Osteocyte (in vitro differentiated cells): ENCODE results near the gene SLC2A14. TPM values are rescaled to one million over a fixed set of nuclear protein-coding genes. Genes with fewer than 3 reads are reported as not detected.
"Not testable (repeated sequence)": the region's sequence is repeated elsewhere in the genome, so short reads cannot be mapped to it uniquely, and the experiment has no call there.

ENCODE experiments used
- DNase-seq: peaks from one replicate; pipeline ENCODE4 v3.0.0; 2021; ENCODE audit warnings: mixed read lengths; ENCODE audit not compliant: unreplicated experiment; ENCODE audit errors: extremely low spot score
- H3K27ac Mint-ChIP-seq: one replicate; pipeline ENCODE4 v1.8.0; 2021; ENCODE audit warnings: mild to moderate bottlenecking, mixed read lengths; ENCODE audit not compliant: unreplicated experiment
- H3K27me3 Mint-ChIP-seq: one replicate; pipeline ENCODE4 v1.8.0; 2021; ENCODE audit warnings: mixed read lengths; ENCODE audit not compliant: unreplicated experiment
- H3K36me3 Mint-ChIP-seq: one replicate; pipeline ENCODE4 v1.8.0; 2021; ENCODE audit warnings: mixed read lengths; ENCODE audit not compliant: unreplicated experiment
- H3K4me1 Mint-ChIP-seq: one replicate; pipeline ENCODE4 v1.8.0; 2021; ENCODE audit warnings: mixed read lengths; ENCODE audit not compliant: unreplicated experiment
- H3K4me3 Mint-ChIP-seq: one replicate; pipeline ENCODE4 v1.8.0; 2021; ENCODE audit warnings: mild to moderate bottlenecking, moderate library complexity, mixed read lengths; ENCODE audit not compliant: unreplicated experiment
- H3K9me3 Mint-ChIP-seq: one replicate; pipeline ENCODE4 v1.8.0; 2021; ENCODE audit warnings: mixed read lengths; ENCODE audit not compliant: unreplicated experiment
- CTCF ChIP-seq: fragments of 200-600 bp; sonication (generic); IDR thresholded peaks from 2 replicates; pipeline ENCODE4 v1.5.0; 2021; ENCODE audit warnings: antibody characterized with exemption, mild to moderate bottlenecking, moderate library complexity
- total RNA-seq: library from RNA; stranded (reverse); gene quantifications from 2 replicates; pipeline ENCODE4 v1.2.1, GENCODE V29; 2021

Gene SLC2A14
- total RNA-seq, 1 donor from 2014 or later, result 1.9 TPM

- Mint-ChIP-seq H3K9me3 (no peaks in the 10 kb centered on the region), H3K36me3 (no peaks in the 10 kb centered on the region), H3K27ac (no peak overlapping the region), H3K4me1 (peaks cover 3% of the 10 kb centered on the region), H3K27me3 (peaks cover 12% of the 10 kb centered on the region), H3K4me3 (no peak overlapping the region)
- TF ChIP-seq CTCF, result no peak
- DNase-seq, result no peak
These were observed 74.9 kb downstream of the SLC2A14 start for GRCh38 chr12:7797698-7798398.

- not testable (repeated sequence) for H3K4me3 Mint-ChIP-seq, H3K9me3 Mint-ChIP-seq, H3K36me3 Mint-ChIP-seq, H3K4me1 Mint-ChIP-seq, DNase-seq, H3K27ac Mint-ChIP-seq
- H3K27me3 Mint-ChIP-seq, result peaks cover 13% of the 10 kb centered on the region
These were observed 75.4 kb downstream of the SLC2A14 start for GRCh38 chr12:7797269-7797668.

GRCh38 chr12:7793211-7793610 lies 79.5 kb downstream of the SLC2A14 start:
- Mint-ChIP-seq H3K4me1 (no peaks in the 10 kb centered on the region), H3K9me3 (no peaks in the 10 kb centered on the region), H3K36me3 (no peaks in the 10 kb centered on the region), H3K27ac (no peak overlapping the region), H3K27me3 (peaks cover 41% of the 10 kb centered on the region), H3K4me3 (no peak overlapping the region)
- no peak for TF ChIP-seq CTCF
- DNase-seq, result no peak

GRCh38 chr12:7788884-7789528 lies 83.7 kb downstream of the SLC2A14 start, which contains the start of gene NANOG:
Gene NANOG (plus strand): TSS chr12:7789402. CDS start chr12:7789615, 213 bp downstream.
- H3K9me3 Mint-ChIP-seq, DNase-seq, H3K4me1 Mint-ChIP-seq, H3K27ac Mint-ChIP-seq, H3K36me3 Mint-ChIP-seq, H3K4me3 Mint-ChIP-seq: not testable (repeated sequence)
- peaks cover 63% of the 10 kb centered on the region for H3K27me3 Mint-ChIP-seq

GRCh38 chr12:7788294-7788660 lies 84.4 kb downstream of the SLC2A14 start:
- Mint-ChIP-seq H3K4me3 (no peak overlapping the region), H3K27ac (no peak overlapping the region)

More at GRCh38 chr12:7788294-7788660, 84.4 kb downstream of the SLC2A14 start:
- TF ChIP-seq CTCF, result no peak
- peaks cover 2% of the 10 kb centered on the region for H3K4me1 Mint-ChIP-seq
- H3K36me3 Mint-ChIP-seq, result no peaks in the 10 kb centered on the region
- no peaks in the 10 kb centered on the region for H3K9me3 Mint-ChIP-seq
- DNase-seq, result no peak
- peaks cover 58% of the 10 kb centered on the region for H3K27me3 Mint-ChIP-seq
